ENCODE results near the gene BMP2.

Gene BMP2

DNA sequence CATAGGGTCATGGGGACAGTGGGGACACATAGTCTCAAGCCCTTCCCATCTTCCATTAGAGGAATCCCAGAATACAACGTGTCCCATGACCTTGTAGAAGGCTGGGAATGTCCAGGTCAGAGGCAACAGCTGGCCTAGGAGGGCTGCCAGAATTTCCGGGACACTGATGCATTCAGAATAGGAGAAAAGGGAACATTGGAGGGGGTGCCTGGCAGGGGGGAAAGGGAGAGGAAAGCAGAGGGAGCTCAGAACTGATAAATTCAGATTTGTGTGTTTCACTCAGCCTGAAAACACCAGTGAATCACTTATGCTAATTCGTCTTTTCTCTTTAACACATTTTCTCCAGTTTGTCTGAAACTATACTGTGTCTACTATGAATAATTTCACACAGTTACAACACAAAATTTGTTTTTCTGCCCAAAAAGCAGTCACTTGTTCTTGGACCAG is 35.5 kb upstream of the BMP2 start:
- TF ChIP-seq EP300 (IDR thresholded peaks at IDR 0.05; ENCODE audit: borderline replicate concordance), result no peak
- no peak for TF ChIP-seq TAF1 (IDR thresholded peaks at IDR 0.05; ENCODE audit: low read depth)
- TF ChIP-seq REST (IDR thresholded peaks at IDR 0.05; ENCODE audit: low read depth), result no peak
- no peak for TF ChIP-seq NFIC (IDR thresholded peaks at IDR 0.05)
- TF ChIP-seq TEAD4 (IDR thresholded peaks at IDR 0.05), result no peak
- TF ChIP-seq CEBPB (IDR thresholded peaks at IDR 0.05), result no peak
- TF ChIP-seq TCF12 (IDR thresholded peaks at IDR 0.05; ENCODE audit: low read depth), result no peak
- no peak for TF ChIP-seq FOXM1 (IDR thresholded peaks at IDR 0.05; ENCODE audit: borderline replicate concordance, low read depth)

DNA sequence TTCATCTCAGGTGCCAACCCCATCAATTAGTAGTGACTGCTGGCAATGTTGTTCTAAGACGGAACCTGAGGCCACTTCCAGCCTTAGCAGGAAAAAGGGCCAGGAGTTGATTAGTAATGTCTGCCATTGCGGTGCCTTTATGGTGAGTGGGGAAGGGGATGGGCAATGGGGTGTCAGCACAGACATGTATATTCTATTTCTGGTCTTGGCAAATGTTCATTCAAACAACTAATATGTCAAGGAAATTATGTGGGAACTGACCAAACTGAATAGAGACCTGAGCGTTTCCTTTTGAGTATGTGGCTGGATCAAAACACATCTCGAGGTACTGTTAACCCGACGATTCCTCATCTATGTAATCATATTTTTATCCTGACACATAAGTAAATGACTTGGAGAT is 34.6 kb upstream of the BMP2 start:
- no peak for TF ChIP-seq FOXM1 (IDR thresholded peaks at IDR 0.05; ENCODE audit: borderline replicate concordance, low read depth)
- no peak for TF ChIP-seq TAF1 (IDR thresholded peaks at IDR 0.05; ENCODE audit: low read depth)
- TF ChIP-seq RAD21 (IDR thresholded peaks at IDR 0.05; ENCODE audit: low read depth), result no peak
- TF ChIP-seq EGR1 (IDR thresholded peaks at IDR 0.05), result no peak
- TF ChIP-seq, protein P1, sequence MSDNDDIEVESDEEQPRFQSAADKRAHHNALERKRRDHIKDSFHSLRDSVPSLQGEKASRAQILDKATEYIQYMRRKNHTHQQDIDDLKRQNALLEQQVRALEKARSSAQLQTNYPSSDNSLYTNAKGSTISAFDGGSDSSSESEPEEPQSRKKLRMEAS (IDR thresholded peaks at IDR 0.05), result no peak
- TF ChIP-seq TEAD4 (IDR thresholded peaks at IDR 0.05), result no peak
- no peak for TF ChIP-seq CEBPB (IDR thresholded peaks at IDR 0.05)
- TF ChIP-seq EP300 (IDR thresholded peaks at IDR 0.05; ENCODE audit: borderline replicate concordance), result no peak
- no peak for TF ChIP-seq USF1 (IDR thresholded peaks at IDR 0.05)
- no peak for TF ChIP-seq NFIC (IDR thresholded peaks at IDR 0.05)
- no peak for TF ChIP-seq REST (IDR thresholded peaks at IDR 0.05; ENCODE audit: low read depth)
- no peak for TF ChIP-seq CREB1 (IDR thresholded peaks at IDR 0.05; ENCODE audit: low read depth)
- no peak for TF ChIP-seq YY1 (IDR thresholded peaks at IDR 0.05; ENCODE audit: low read depth)
- TF ChIP-seq ZBTB7A (IDR thresholded peaks at IDR 0.05; ENCODE audit: low read depth), result no peak
- TF ChIP-seq TCF12 (IDR thresholded peaks at IDR 0.05; ENCODE audit: low read depth), result no peak

GRCh38 chr20:6733965-6734364 is 33.5 kb upstream of the BMP2 start:
- TF ChIP-seq RAD21 (IDR thresholded peaks at IDR 0.05; ENCODE audit: low read depth) (no peak), TEAD4 (IDR thresholded peaks at IDR 0.05) (no peak), TCF12 (IDR thresholded peaks at IDR 0.05; ENCODE audit: low read depth) (no peak), FOXM1 (IDR thresholded peaks at IDR 0.05; ENCODE audit: borderline replicate concordance, low read depth) (no peak), TAF1 (IDR thresholded peaks at IDR 0.05; ENCODE audit: low read depth) (no peak), YY1 (IDR thresholded peaks at IDR 0.05; ENCODE audit: low read depth) (no peak), REST (IDR thresholded peaks at IDR 0.05; ENCODE audit: low read depth) (no peak), CEBPB (IDR thresholded peaks at IDR 0.05) (no peak), EP300 (IDR thresholded peaks at IDR 0.05; ENCODE audit: borderline replicate concordance) (no peak), NFIC (IDR thresholded peaks at IDR 0.05) (no peak), USF1 (IDR thresholded peaks at IDR 0.05) (no peak)
- TF ChIP-seq, protein P1 (IDR thresholded peaks at IDR 0.05), result no peak

DNA sequence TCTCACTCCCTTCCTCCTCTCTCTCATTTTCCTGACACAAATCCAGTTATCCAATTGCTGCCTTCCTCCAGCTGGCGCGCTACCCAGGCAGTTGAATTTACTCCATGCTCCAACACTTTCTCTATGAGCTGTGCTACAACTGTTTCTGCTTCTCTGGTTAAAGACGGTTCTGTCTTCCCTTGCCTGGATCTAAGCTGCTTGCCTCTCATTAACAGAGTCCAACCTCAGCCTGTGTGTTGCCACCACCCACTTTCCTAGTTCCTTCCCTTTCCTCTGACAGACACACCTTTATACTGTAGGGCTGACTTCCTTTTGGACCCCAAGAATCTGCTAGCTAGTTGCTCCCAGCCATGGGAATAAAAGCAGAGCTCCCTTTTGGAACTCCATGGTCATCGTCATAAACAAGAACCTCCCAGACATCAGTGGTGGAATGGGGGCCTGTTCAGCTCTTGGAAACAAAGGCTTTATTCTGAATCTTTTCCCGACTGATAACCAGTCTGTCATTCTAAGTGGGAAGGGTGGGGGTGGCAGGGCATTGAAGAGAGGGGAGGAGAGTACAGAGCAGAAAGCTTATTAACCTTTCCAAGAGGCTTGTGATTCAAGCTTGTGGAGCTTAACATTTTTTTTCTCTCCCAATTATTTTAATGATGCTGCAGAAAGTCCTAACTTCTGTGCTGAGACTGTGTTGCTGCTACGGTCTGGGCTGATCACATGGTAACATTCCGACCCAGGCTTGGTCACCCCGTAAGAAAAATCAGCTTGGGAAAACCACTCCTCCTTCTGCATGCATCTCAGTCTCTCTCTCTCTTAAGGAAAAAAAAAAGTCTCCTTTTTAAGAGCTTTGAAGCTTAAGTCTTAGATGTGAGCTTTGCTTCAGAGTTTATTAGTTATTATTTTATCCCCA is 31.3 kb upstream of the BMP2 start:
- TF ChIP-seq CREB1 (IDR thresholded peaks at IDR 0.05; ENCODE audit: low read depth) (no peak), EP300 (IDR thresholded peaks at IDR 0.05; ENCODE audit: borderline replicate concordance) (no peak), FOXM1 (IDR thresholded peaks at IDR 0.05; ENCODE audit: borderline replicate concordance, low read depth) (no peak), YY1 (IDR thresholded peaks at IDR 0.05; ENCODE audit: low read depth) (no peak), TEAD4 (IDR thresholded peaks at IDR 0.05) (no peak), EGR1 (IDR thresholded peaks at IDR 0.05) (no peak), RAD21 (IDR thresholded peaks at IDR 0.05; ENCODE audit: low read depth) (no peak), TAF1 (IDR thresholded peaks at IDR 0.05; ENCODE audit: low read depth) (no peak), NFIC (IDR thresholded peaks at IDR 0.05) (no peak), REST (IDR thresholded peaks at IDR 0.05; ENCODE audit: low read depth) (no peak), USF1 (IDR thresholded peaks at IDR 0.05) (no peak), TCF12 (IDR thresholded peaks at IDR 0.05; ENCODE audit: low read depth) (no peak), CEBPB (IDR thresholded peaks at IDR 0.05) (no peak), ZBTB7A (IDR thresholded peaks at IDR 0.05; ENCODE audit: low read depth) (no peak)
- TF ChIP-seq, protein P1 (IDR thresholded peaks at IDR 0.05), result no peak
